GM21360 (cell line): ENCODE results near the gene NBEAL2.
"Not testable (repeated sequence)": the region's sequence is repeated elsewhere in the genome, so short reads cannot be mapped to it uniquely, and the experiment has no call there.

ENCODE experiments used
- ATAC-seq: cut with Tn5 transposase; IDR thresholded peaks from one replicate; pipeline ENCODE4 v1.9.1; 2021; ENCODE audit warnings: mild to moderate bottlenecking, moderate library complexity; ENCODE audit not compliant: unreplicated experiment

Gene NBEAL2

DNA sequence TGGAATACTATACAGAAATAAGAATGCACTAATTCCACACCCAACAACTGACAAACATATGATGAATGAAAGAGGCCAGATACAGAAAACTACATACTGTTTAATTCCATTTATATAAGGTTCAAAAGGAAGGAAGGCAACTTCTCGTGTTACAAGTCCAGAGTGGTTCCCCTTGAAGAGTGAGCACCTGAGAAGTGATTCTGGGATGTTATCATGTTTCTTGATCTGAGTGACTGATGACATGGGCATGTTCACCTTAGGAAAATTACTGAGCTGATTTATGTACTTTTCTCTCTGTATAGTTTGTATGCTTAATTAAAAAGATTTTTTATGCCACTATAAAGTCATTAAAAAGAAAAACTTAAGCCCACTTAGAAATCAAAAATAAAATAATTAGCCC is 16.5 kb upstream of the NBEAL2 start:
- ATAC-seq = no peak

DNA sequence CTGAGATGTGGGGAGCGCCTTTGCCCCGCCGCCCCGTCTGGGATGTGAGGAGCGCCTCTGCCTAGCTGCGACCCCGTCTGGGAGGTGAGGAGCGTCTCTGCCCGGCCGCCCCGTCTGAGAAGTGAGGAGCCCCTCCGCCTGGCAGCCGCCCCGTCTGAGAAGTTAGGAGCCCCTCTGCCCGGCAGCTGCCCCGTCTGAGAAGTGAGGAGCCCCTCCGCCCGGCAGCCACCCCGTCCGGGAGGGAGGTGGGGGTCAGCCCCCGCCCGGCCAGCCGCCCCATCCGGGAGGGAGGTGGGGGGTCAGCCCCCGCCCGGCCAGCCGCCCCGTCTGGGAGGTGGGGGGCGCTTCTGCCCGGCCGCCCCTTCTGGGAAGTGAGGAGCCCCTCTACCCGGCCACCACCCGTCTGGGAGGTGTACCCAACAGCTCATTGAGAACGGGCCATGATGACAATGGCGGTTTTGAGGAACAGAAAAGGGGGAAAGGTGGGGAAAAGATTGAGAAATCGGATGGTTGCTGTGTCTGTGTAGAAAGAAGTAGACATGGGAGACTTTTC is 15.4 kb upstream of the NBEAL2 start:
- not testable (repeated sequence) for ATAC-seq

DNA sequence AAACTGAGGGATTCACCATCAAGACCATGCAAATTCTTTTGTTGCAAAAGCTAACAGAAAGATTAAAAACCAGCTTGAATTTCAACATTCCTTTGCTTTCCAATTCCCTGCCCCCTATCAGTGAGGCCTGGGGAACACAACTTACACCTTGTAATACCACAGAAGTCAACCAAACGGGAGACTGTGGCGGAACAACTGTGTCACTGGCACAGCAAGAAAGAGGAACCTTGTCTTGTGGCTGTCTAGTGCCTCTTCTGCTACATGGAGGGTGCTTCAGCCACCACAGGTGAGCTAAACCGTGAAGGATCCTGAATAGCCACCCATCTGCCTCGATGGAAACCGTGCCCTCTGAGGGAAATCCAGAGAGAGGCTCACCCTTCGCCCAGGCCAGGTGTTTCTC is 14.3 kb upstream of the NBEAL2 start:
- no peak for ATAC-seq

DNA sequence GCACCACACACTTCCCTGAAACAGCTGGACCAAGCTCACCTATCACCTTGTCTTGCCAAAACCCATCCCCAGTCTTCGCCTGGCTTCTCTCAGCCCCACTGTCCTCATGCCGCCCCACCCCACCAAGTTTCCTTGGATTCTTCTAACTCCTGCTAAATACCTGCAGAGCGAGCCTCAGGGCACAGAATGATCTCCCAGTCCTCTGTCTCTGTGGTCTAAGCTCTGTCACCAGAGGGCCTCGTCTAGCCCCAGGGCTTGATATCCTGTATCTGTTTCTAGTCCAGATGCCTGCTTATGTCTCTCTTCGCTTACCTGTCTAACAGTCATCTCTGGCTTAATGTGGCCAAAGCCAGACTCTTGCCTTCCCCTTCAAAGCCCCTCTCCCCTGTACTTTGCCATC is 12.7 kb upstream of the NBEAL2 start:
- ATAC-seq = no peak

DNA sequence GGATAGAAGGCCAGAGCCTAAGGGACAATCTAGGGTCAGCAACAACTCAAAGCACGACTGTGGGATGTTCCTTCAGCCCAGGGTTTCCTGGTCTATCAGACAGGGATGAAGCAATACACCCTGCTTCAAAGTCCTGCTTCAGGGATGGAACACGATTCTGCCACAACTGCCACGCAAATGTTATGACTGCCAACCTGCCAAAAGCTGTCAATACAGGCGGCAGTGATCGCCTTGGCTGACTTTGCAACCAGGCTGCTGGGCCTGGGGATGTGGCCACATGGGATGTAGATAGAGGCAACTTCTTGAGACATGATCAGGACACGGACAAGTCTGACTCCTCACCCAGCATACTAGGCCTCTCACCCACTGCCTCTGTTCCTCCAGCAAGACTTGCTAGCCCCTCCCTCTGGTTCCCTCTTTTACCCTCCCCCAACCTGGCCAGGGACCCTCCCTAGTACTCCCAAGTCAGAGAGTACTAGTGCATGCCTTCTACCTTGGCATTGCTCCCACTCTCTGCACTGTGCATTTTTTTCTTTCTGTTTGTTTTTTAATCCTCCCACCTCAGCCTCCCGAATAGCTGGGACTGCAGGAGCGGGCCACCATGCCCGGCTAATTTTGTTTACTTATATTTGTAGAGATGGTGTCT is 10.6 kb upstream of the NBEAL2 start:
- no peak for ATAC-seq

DNA sequence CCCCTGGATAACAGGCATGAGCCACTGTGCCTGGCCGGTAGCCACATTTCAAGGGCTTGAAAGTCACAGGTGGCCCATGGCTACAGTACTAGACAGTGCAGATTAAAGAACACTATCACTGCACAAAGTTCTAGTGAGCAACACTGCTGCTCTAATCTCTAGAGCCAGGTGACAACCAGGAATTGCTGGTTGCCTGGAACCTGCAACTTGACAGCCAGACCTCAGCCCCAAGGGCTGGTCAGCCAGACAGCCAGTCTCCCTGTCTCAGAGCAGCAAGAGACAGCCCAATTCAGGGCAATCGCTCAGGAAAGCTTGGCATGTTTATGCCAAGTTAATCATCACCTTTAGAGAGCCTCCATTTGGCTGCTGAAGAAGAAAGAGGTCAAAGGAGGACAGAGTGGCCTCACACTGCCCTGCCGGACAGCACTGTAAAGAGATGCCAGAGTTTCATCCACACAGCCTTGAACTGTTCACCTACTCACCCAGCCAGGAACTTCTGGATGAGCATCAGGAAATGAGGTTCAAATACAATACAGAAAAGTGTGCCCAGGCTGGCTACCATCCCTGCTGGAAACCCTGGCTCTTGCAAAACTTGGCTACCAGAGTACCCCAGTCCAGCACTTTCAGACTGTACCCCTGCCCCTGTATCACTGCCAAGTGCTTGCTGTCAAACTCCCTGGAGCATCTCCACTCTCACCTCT is 8.9 kb upstream of the NBEAL2 start:
- ATAC-seq = no peak

DNA sequence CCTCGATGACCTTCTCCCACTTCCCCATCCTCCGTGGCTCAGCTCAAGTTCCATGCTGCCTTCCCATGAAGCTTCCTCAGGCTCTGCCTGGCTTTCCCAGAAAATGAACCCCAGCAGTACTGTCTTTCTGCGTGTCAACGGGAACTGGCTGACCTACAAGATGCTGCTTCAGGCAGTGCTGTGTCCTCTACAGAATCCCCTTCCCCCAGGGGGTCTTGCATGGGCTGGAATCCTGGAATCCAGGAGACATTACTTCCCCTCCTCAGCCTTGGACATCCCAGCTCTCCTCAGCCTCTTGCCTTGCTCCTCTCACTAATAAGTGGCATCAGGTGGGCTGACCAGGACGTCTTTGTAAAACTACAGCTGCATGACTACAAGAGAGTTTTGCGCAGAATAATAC is 8.3 kb upstream of the NBEAL2 start:
- no peak for ATAC-seq

DNA sequence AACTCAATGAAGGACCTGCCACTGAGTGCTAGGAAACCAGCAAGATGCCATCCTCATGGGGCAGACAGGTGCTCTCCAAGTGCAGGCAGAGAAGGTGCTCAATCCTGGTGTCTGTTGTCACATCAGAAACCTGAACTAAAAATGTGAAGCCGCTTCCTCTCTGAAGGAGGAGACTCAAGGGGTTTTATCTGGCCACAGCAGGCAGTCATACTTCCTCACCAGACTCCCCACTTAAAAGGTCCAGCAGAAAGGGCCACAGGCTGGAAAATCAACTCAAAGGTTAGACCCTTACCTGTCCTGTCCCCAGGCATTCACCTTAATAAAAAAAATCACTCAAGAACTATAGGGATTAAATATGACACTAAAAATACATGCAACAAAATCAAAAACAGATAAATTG is 7.7 kb upstream of the NBEAL2 start:
- ATAC-seq = no peak

DNA sequence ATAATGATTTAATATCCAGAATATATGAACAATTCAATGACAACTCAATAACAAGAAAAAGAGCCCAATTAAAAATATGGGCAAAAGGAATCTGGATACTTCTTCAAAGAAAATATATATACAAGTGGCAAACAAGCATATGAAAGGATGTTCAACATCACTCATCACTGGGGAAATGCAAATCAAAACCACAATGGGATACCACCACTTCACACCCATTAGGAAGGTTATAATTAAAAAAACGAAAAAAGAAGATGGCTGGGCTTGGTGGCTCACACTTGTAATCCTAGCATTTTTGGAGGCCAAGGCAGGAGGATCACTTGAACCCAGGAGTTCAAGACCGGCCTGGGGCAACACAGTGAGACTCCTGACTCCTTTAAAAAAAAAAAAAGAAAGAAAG is 7.1 kb upstream of the NBEAL2 start:
- ATAC-seq = no peak

DNA sequence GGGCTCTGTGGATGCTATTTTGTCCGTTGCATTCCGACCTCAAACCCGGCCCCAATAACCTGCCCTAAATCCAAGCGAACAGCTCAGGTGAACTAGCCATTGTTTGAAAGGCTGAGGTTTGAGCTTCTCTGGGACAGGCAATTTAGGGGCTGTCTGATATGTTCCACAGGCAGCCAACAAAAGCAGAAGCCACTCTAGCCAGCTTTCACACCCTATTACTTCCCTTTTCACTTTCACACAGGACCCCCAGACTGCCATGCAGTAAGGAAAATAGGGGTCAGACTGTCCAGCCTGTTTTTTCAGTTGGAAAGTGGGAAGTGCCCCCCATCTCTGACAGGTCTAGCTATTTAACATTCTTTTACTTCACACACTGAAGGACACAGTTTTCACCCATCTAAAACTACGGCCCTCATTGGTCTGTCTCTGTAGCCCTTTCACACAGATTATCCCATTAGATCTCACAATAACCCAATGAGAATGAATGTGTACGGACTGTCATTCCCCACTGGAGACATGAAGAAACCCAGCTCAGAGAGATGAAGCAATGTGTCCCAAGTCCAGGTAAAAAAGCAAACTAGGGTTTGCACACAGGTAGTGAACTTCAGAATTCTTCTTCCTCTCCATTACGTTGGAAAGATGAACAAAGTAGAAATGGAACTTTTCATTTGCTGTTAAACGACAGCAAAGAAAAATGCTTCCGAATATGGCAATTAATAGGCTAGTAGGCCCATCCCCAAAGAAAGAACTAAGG is 4.9 kb upstream of the NBEAL2 start:
- no peak for ATAC-seq

DNA sequence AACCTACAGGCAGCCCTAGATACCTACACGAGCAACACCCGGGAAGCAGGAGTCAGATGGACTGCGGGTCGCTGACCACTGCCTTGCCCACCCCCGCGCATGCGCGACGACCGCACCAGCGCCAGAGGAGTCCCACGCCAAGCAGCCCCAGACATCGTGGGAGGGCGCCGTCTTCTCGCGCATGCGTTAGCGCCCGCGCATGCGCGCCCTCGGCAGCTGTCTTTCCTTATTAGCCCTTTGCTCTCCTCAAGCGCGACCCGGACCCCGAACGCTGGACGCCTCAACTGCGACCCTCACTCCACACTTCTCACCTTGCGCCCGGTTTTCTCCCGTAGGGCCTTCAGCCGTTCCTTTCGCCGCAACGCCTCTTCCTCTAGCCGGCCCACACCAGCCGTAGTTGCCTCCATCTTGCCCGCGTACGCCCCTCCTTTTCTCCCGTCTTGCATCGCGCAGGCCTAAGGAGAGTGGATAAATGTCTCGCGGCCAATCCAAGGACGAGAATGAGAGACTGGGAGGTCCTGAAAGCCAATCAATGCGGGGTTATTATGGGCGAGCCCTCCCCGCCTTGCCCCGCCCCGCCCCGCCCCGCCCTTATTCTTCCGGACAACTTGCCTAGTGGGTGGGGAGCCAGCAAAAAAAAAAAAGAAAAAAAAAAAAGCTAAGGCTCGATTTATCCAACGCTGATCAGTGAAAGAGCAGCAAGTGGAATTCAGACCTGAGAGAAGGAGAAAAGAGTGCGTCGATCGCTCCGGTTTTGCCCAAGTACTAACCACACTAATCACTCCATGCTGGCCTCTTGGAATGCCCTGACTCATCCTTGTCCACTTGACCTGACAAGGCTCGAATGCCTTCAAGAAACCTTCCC is 2.9 kb upstream of the NBEAL2 start, which contains the start of gene CCDC12:
Gene CCDC12 (minus strand): TSS at position 420 of the 865 bp plus-strand sequence. CDS start 13 bp downstream, at position 407.
- peak; percentile 56 for ATAC-seq

DNA sequence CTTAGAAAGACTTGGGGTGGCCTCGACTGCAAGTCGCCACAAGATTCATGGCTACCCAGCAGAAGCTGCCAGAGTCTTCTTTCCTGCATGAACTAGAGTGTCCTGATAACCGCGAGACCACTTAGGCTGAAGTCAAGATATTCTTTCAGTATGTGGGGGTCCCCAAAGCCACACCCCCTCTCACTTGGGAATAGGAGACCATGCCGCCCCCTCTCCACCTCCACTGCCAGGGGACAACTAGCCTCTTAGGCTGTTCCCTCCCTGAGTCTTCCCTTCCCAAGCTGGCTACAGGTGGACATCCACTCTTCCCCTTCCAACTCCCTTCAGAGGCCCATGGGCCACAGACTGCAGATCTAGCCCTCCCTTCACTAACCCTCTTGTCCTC is 1.7 kb upstream of the NBEAL2 start:
- no peak for ATAC-seq

DNA sequence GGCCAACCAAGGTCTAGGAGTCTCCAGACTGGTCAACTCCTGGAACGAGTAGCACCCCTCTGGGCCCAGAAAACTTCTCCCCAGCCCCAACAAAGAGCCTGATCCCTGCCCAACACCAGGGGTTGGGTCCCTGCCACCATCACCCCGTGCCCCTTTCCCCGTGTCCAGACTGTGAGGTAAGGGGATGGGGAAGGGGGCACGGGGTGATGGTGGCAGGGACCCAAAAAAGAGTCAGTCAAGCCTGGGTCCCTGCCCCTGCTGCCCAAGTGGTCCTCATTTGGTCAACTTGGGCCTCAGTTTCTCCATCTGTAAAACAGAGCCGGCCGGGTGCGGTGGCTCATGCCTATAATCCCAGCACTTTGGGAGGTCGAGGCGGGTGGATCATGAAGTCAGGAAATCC is 1.1 kb upstream of the NBEAL2 start:
- no peak for ATAC-seq

DNA sequence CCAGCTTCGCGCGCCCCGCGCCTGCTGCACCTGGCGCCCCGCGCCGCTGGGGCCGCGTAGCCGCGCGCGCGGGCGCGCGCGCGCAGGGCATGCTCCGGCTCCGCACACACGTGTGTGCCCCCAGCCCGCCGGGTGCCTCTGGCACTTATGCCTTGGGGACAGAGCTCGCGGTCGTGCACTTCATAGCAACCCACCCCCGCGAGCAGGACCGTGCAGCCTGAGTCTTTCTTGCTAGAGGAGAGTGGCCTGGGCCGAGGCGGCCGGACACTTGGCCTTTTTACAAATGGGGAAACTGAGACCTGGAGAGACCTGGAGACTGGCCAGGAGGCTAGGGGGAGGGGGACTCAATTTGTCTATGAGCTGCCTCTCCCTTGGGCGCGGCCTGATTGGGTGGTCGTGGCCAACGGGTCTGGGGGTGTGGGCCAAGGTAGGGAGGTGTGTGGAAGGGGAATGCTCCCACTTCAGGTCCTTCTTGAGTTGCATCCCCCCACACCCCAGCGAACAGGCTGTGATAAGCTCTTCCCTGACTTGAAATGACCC is 562 bp downstream of the NBEAL2 start:
- no peak for ATAC-seq

DNA sequence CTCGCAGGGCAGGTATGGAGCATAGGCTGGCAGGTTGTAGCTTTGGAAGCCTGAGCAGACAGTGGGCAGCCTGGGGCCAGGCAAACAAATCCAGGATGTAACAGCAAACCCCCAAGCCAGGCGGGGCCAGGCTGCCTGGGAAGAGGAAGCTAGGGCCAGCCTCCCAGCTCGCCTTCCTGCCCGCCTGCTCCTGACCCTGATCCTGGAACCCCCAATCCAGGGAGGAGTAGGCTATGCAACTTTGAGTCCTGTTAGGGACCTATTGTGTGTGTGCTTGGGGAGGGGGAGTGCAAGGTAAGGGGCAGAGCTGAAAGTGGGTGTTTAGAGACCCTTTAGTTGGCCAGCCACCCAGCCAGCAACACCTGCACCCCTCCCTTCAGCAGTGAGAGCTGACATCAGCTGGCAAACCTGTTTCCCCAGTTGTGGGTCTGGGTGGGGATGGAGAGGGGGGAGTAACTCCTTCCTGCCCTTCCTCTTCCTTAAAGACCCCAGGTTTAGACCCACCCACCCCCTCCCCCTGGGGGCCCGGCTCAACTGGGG is 2.5 kb downstream of the NBEAL2 start:
- no peak for ATAC-seq

DNA sequence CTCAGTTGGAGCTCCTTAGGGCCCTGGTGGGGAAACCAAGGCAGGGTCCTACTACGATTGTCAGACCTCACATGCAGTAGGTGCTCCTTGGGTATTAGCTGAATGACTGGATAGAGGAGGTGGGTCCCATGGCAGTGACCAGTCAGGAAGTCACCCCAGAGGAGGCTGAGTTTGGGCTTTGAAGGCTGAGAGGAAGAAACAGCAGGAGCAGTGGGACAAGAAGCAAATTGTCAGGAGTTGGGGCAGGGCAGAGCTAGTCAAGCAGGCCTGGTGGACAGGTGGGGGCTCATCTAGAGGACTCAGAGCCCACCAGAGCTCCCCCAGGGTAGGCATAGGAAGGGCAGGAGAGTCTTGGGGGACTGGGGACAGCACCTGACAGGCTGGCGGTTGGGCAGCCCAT is 3.1 kb downstream of the NBEAL2 start:
- no peak for ATAC-seq

DNA sequence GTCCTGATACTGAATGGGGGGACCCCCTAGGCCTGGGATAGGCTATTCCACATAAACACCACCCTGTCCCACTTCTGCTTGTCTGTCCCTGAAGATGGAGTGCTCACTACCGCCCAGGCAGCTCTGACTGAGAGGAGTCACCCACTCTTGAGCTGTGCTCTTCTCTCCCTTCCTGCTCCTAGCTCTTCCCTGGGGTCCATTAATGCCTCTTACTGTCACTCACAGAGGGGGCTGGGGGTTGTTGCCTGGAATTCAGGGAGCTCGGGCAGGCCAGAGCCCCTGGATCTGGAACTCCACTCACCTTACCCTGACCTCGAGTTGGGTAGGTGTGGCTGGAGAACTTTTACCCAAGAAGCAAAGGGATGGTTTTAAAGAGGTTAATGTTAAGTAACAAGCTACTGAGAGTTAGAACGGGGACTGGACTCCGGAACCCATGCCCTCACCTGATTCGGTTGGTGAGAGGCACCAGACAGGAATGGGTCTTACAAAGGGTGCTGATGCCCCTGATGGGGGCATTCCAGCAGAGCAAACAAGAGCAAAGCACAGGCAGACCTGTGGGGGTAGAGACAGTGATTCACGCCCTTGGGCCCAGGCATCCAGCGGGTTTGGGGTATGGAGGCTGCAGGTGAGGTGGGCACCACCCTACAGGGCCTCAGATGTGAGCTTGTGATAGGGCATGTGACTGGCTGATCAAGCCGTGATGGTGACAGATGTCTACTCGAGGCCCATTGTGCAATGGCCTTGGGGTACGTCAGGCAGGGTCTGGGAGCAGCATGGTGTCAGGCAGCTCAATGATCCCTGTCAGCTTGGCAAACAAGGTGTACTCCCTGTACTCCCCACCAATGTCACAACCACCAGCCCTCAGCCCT is 5.4 kb downstream of the NBEAL2 start:
- no peak for ATAC-seq

DNA sequence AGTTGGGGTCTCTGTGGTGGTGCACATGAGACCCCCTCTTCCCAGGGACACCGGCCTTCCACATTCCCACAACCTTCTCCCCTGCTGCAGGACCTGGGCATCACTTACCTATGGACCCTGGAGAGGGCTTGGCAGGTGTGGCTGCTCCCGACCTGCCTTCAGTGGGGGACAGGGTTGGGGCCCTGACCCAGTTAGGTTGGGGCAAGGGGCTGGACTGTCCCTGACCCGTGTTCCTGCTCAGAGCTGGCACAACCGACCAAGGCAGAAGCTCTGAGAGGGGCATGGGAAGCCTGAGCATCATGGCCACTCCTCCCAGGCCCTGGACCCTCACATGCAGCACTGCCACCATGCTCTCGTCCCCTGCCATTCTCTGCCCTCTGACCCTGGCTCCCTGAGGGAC is 6.1 kb downstream of the NBEAL2 start:
- no peak for ATAC-seq

DNA sequence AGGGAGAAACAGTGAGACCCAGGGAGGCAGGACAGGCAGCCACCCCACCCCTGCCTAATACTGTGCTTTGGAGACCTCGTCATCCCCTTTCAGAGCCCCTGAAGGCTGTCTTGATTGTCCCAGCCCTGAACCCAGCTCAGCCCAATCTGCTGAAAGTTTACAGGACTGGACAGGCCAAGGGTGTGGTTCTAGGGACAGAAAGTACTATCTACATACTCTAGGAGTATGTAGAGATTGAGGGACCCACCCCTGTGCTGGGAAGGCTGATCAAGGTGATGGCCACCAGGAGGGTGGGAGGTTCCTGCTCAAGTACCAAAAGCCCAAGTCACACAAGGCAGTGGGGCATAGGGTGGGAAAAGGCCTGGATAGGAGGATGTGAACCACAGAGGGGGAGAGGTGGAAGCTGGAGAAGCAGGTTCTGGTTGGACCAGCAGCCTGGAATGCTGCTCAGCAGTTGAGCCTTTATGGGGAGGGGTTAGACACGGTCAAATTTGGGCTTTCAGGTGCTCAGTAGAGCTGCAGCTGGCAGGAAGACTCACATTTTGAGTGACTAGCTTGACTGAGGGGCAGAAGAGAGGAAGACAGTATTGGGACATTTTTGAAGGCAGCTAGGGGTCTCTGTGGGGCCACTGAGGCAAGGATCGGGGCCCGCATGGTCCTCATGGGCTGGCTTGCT is 6.7 kb downstream of the NBEAL2 start:
- no peak for ATAC-seq
